Neural progenitor cell (in vitro differentiated cells): ENCODE measurements around the gene LAG3. TPM values are rescaled to one million over a fixed set of nuclear protein-coding genes. Genes with fewer than 3 reads are reported as not detected.

Experiments
- DNase-seq: peaks from one replicate; pipeline ENCODE4 v3.0.0-alpha.2; 2016; ENCODE audit warnings: low spot score
- H2AFZ ChIP-seq: fragments of 200-600 bp; sonication (generic); replicated peaks from 2 replicates; pipeline ENCODE4 v1.6.1; 2016; ENCODE audit warnings: antibody characterized with exemption
- H3F3A ChIP-seq: fragments of 200-600 bp; sonication (generic); 2 replicates; pipeline ENCODE4 v1.6.1; 2016; ENCODE audit warnings: antibody characterized with exemption, low read depth
- H3K27ac ChIP-seq: fragments of 200-600 bp; sonication (generic); 2 replicates; pipeline ENCODE4 v1.5.1; 2016; ENCODE audit warnings: mild to moderate bottlenecking
- H3K27me3 ChIP-seq: fragments of 200-600 bp; sonication (generic); 2 replicates; pipeline ENCODE4 v1.6.1; 2016; ENCODE audit warnings: mild to moderate bottlenecking, moderate library complexity
- H3K36me3 ChIP-seq: fragments of 200-600 bp; sonication (generic); 2 replicates; pipeline ENCODE4 v1.5.1; 2016
- H3K4me1 ChIP-seq: fragments of 200-600 bp; sonication (generic); 2 replicates; pipeline ENCODE4 v1.6.1; 2016; ENCODE audit warnings: mixed run types
- H3K4me2 ChIP-seq: fragments of 200-600 bp; sonication (generic); 2 replicates; pipeline ENCODE4 v1.6.1; 2016
- H3K4me3 ChIP-seq: fragments of 200-600 bp; sonication (generic); 2 replicates; pipeline ENCODE4 v1.5.1; 2016
- H3K79me2 ChIP-seq: fragments of 200-600 bp; sonication (generic); 2 replicates; pipeline ENCODE4 v1.6.1; 2016; ENCODE audit warnings: low read depth
- H3K9ac ChIP-seq: fragments of 200-600 bp; sonication (generic); 2 replicates; pipeline ENCODE4 v1.6.1; 2016
- H3K9me3 ChIP-seq: fragments of 200-600 bp; sonication (generic); 2 replicates; pipeline ENCODE4 v1.5.1; 2016; ENCODE audit warnings: low read depth
- H4K20me1 ChIP-seq: fragments of 200-600 bp; sonication (generic); 2 replicates; pipeline ENCODE4 v1.6.1; 2016; ENCODE audit warnings: low read depth
- H3K27ac Mint-ChIP-seq: 3 replicates; pipeline ENCODE4 v1.8.0; 2021; ENCODE audit warnings: mixed read lengths
- H3K27me3 Mint-ChIP-seq: 2 replicates; pipeline ENCODE4 v1.8.0; 2022; ENCODE audit warnings: low read depth, mild to moderate bottlenecking, inconsistent platforms, moderate library complexity, mixed read lengths; ENCODE audit not compliant: insufficient read depth
- H3K36me3 Mint-ChIP-seq: 3 replicates; pipeline ENCODE4 v1.8.0; 2021; ENCODE audit warnings: mixed read lengths
- H3K4me1 Mint-ChIP-seq: 3 replicates; pipeline ENCODE4 v1.8.0; 2021; ENCODE audit warnings: mixed read lengths
- H3K4me3 Mint-ChIP-seq: 3 replicates; pipeline ENCODE4 v1.8.0; 2021; ENCODE audit warnings: mild to moderate bottlenecking, moderate library complexity, mixed read lengths
- H3K9me3 Mint-ChIP-seq: 3 replicates; pipeline ENCODE4 v1.8.0; 2020; ENCODE audit warnings: mixed read lengths
- CTCF ChIP-seq: fragments of 200-600 bp; sonication (generic); IDR thresholded peaks from 2 replicates; pipeline ENCODE4 v1.5.1; 2017; ENCODE audit warnings: antibody characterized with exemption, mild to moderate bottlenecking
- EZH2 ChIP-seq: fragments of 200-600 bp; sonication (generic); IDR thresholded peaks from 2 replicates; pipeline ENCODE4 v1.6.1; 2017; ENCODE audit warnings: antibody characterized with exemption, mild to moderate bottlenecking, moderate library complexity
- EZH2phosphoT487 ChIP-seq: fragments of 200-600 bp; sonication (generic); IDR thresholded peaks from 2 replicates; pipeline ENCODE4 v1.6.1; 2017; ENCODE audit warnings: antibody characterized with exemption
- total RNA-seq: library from RNA; depleted of rRNA; stranded (reverse); fragments of >200 nt; gene quantifications from 2 replicates; pipeline ENCODE4 v1.2.3, GENCODE V29; 2015; ENCODE audit warnings: low replicate concordance

LAG3 gene
- total RNA-seq, 1 donor from 2014 or later = 0.45 TPM

- DNase-seq = peak; percentile 66
- peaks cover 47% of the 10 kb centered on the region for H4K20me1 ChIP-seq
- H3F3A ChIP-seq = peaks cover 60% of the 10 kb centered on the region
- H3K4me3 Mint-ChIP-seq = peak overlapping the region; percentile 52
- no peak overlapping the region for H2AFZ ChIP-seq
- peak overlapping the region; percentile 77 for H3K4me2 ChIP-seq
- H3K27me3 Mint-ChIP-seq = peaks cover 28% of the 10 kb centered on the region
- no peak overlapping the region for H3K9ac ChIP-seq
- peaks cover 5% of the 10 kb centered on the region for H3K36me3 ChIP-seq
- H3K79me2 ChIP-seq = peaks cover 23% of the 10 kb centered on the region
- H3K4me1 ChIP-seq = peaks cover 60% of the 10 kb centered on the region
- H3K9me3 ChIP-seq = no peaks in the 10 kb centered on the region
- no peak overlapping the region for H3K27ac ChIP-seq
- peaks cover 18% of the 10 kb centered on the region for H3K27me3 ChIP-seq
- no peaks in the 10 kb centered on the region for H3K9me3 Mint-ChIP-seq
- peaks cover 44% of the 10 kb centered on the region for H3K36me3 Mint-ChIP-seq
- TF ChIP-seq EZH2phosphoT487 = no peak
- no peak for TF ChIP-seq CTCF
- TF ChIP-seq EZH2 = no peak
- H3K27ac Mint-ChIP-seq = no peak overlapping the region
- H3K4me3 ChIP-seq = peak overlapping the region; percentile 34
- peaks cover 54% of the 10 kb centered on the region for H3K4me1 Mint-ChIP-seq
Measured at GRCh38 chr12:6773590-6774351, 1.5 kb downstream of the LAG3 start.

DNA sequence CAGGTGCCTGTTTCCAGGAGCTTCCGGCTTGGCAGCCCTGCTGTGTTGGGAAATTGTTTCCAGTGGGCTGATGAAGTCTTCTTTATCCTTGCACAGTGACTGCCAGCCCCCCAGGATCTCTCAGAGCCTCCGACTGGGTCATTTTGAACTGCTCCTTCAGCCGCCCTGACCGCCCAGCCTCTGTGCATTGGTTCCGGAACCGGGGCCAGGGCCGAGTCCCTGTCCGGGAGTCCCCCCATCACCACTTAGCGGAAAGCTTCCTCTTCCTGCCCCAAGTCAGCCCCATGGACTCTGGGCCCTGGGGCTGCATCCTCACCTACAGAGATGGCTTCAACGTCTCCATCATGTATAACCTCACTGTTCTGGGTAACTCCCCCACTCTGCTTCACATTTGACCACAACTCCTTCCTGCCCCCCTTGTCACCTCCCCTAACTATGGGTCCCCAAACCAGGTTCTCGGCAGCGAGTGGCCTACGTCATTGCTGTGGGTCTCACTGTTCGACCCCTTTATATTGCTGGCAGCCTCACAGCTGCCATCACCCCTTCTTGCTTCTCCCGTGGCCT, 2.3 kb downstream of the LAG3 start:
- peaks cover 41% of the 10 kb centered on the region for H4K20me1 ChIP-seq
- H3K36me3 Mint-ChIP-seq = peaks cover 40% of the 10 kb centered on the region
- peaks cover 32% of the 10 kb centered on the region for H3K27me3 Mint-ChIP-seq
- H3K4me2 ChIP-seq = no peak overlapping the region
- H2AFZ ChIP-seq = no peak overlapping the region
- H3K9ac ChIP-seq = no peak overlapping the region
- no peak for DNase-seq
- TF ChIP-seq CTCF (no peak), EZH2phosphoT487 (no peak), EZH2 (no peak)
- H3K4me3 Mint-ChIP-seq = peak overlapping the region; percentile 63
- no peak overlapping the region for H3K27ac ChIP-seq
- peaks cover 62% of the 10 kb centered on the region for H3K4me1 ChIP-seq
- H3K4me1 Mint-ChIP-seq = peaks cover 56% of the 10 kb centered on the region
- peaks cover 15% of the 10 kb centered on the region for H3K79me2 ChIP-seq
- H3K4me3 ChIP-seq = no peak overlapping the region
- H3K9me3 ChIP-seq = no peaks in the 10 kb centered on the region
- peaks cover 18% of the 10 kb centered on the region for H3K27me3 ChIP-seq
- peaks cover 5% of the 10 kb centered on the region for H3K36me3 ChIP-seq
- no peaks in the 10 kb centered on the region for H3K9me3 Mint-ChIP-seq
- H3F3A ChIP-seq = peaks cover 60% of the 10 kb centered on the region
- peak overlapping the region; percentile 33 for H3K27ac Mint-ChIP-seq

GRCh38 chr12:6775185-6776174, 3.2 kb downstream of the LAG3 start:
- H3K9ac ChIP-seq = no peak overlapping the region
- H3K4me1 ChIP-seq = peaks cover 62% of the 10 kb centered on the region
- Mint-ChIP-seq H3K9me3 (no peaks in the 10 kb centered on the region), H3K4me1 (peaks cover 56% of the 10 kb centered on the region), H3K27ac (peak overlapping the region; percentile 33), H3K4me3 (peak overlapping the region; percentile 33), H3K36me3 (peaks cover 36% of the 10 kb centered on the region), H3K27me3 (peaks cover 32% of the 10 kb centered on the region)
- H3K9me3 ChIP-seq = no peaks in the 10 kb centered on the region
- H3K27ac ChIP-seq = no peak overlapping the region
- H3K27me3 ChIP-seq = peaks cover 18% of the 10 kb centered on the region
- TF ChIP-seq CTCF (no peak), EZH2phosphoT487 (no peak), EZH2 (no peak)
- DNase-seq = no peak
- peaks cover 57% of the 10 kb centered on the region for H3F3A ChIP-seq
- H4K20me1 ChIP-seq = peaks cover 32% of the 10 kb centered on the region
- no peak overlapping the region for H2AFZ ChIP-seq
- H3K4me3 ChIP-seq = no peak overlapping the region
- peaks cover 5% of the 10 kb centered on the region for H3K36me3 ChIP-seq
- H3K79me2 ChIP-seq = peaks cover 6% of the 10 kb centered on the region
- H3K4me2 ChIP-seq = no peak overlapping the region
